GM12874 (cell line): ENCODE measurements around the gene FGF11.

Source experiments
- CTCF ChIP-seq: IDR thresholded peaks from 2 replicates; pipeline ENCODE4 v1.5.1; 2011; ENCODE audit warnings: low read depth, mild to moderate bottlenecking, control low read depth, low read length, moderate library complexity; ENCODE audit not compliant: insufficient read depth

The FGF11 gene

GRCh38 chr17:7462474-7463371 lies 23.4 kb downstream of the FGF11 start:
- TF ChIP-seq CTCF = no peak

DNA sequence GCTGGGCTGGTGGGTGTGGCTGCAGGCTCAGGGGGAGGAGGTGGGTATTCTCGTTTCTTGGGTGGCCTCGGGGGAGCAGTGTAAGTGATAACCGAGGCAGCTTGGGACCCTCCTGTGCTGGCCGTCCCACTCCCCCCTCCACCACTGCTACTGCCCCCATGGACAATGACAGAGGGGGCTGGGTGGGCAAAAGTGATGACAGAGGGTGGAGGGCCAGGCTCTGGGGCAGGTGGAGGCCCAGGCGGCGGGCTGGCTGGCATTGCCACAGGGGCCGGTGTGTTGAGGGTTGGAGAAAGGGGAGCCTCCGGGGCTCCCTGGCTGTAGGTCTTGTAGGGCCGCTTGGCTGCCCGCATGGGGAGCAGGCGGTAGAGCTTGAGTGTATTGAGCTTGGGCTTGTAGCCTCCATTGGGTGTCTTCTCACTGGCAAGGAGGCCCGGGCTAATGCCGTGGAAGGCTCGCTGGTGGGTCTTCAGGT lies 24.1 kb downstream of the FGF11 start:
- no peak for TF ChIP-seq CTCF

DNA sequence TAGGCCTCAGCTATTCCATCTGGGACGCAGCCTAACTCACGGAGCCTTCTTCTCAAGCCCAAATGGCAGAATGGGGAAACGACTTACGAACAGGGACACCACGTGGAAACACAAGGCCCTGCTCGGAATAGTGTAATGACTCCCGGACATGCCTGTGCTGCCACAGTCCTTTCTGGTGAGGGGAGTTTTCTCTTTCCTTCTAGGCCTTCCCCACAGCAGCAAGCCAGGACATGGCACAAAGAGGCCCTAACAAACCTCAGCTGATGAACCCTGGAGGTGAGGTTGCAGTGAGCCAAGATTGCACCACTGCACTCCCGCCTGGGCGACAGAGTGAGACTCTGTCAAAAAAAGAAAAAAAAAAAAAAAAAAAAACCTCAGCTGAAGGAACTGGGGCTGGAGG lies 24.8 kb downstream of the FGF11 start:
- no peak for TF ChIP-seq CTCF

GRCh38 chr17:7465597-7466275 lies 26.4 kb downstream of the FGF11 start:
- TF ChIP-seq CTCF = no peak

GRCh38 chr17:7466318-7466638 lies 27.0 kb downstream of the FGF11 start:
- TF ChIP-seq CTCF = no peak

DNA sequence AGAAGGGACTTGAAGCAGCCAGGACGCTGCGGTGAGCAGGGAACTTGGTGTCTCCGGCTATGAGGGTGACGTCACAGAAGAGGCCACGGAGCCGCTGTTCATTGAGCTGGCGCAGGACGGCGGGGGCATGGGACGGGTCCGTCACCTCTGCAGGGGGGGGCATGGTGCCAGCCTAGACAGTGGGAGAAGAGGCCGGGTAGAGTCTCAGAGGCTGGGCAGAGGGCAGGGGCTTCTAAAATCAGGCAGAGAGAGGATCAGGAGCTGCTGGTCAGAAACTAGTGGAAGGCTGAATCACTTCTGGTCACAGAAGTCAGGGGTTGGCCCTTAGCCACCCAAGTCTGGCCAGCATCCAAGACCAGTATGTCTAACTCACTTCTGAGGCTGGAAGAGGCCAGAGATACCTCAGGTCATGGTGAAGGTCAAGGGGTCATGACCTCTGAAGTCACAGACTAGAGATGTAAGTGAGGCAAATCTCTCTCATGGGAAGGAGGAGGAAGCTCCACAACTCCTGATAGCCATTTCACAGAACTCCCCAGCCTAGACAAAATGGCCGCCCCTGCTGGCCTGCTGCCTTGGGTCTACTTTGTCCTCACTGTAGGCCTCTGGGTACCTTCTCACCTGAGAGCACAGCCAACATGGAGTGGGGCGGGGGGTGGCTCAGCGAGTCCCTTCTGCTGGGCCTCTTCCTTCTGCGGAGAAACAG lies 27.5 kb downstream of the FGF11 start:
- no peak for TF ChIP-seq CTCF

- no peak for TF ChIP-seq CTCF
These were observed 28.2 kb downstream of the FGF11 start for GRCh38 chr17:7467498-7467897.
